HepG2 (cell line): ENCODE measurements around the gene PCSK6. TPM values are rescaled to one million over a fixed set of nuclear protein-coding genes. Genes with fewer than 3 reads are reported as not detected.

Experiments
- CCDC6 ChIP-seq: sonication (generic); formaldehyde crosslinking; IDR thresholded peaks from 2 replicates; pipeline ENCODE4 v1.8.1; 2022; ENCODE audit warnings: mild to moderate bottlenecking, missing genetic modification reagents, moderate library complexity
- FOXJ3 ChIP-seq: sonication (generic); formaldehyde crosslinking; IDR thresholded peaks from 2 replicates; pipeline ENCODE4 v1.4.0; 2020; ENCODE audit warnings: missing genetic modification reagents, mild to moderate bottlenecking, borderline replicate concordance
- FOXP4 ChIP-seq: sonication (generic); formaldehyde crosslinking; IDR thresholded peaks from 2 replicates; pipeline ENCODE4 v1.4.0; 2020; ENCODE audit warnings: missing genetic modification reagents
- GTF2F1 ChIP-seq: fragments of 150-350 bp; IDR thresholded peaks from 2 replicates; pipeline ENCODE4 v1.6.1; 2014; ENCODE audit warnings: low read length
- HDAC2 ChIP-seq: sonication (generic); formaldehyde crosslinking; IDR thresholded peaks from 2 replicates; pipeline ENCODE4 v1.4.0; 2020; ENCODE audit warnings: missing genetic modification reagents
- MAFF ChIP-seq: IDR thresholded peaks from 2 replicates; pipeline ENCODE4 v1.6.1; 2011; ENCODE audit warnings: low read depth, low read length, improper control_type of control experiment
- MEF2D ChIP-seq: sonication (generic); formaldehyde crosslinking; IDR thresholded peaks from 2 replicates; pipeline ENCODE4 v1.5.1; 2020; ENCODE audit warnings: mild to moderate bottlenecking, missing genetic modification reagents
- MXD3 ChIP-seq: IDR thresholded peaks from 2 replicates; pipeline ENCODE4 v1.6.1; 2016; ENCODE audit warnings: mild to moderate bottlenecking, missing biosample characterization, missing genetic modification reagents
- MYPOP ChIP-seq: sonication (generic); formaldehyde crosslinking; IDR thresholded peaks from 2 replicates; pipeline ENCODE4 v1.8.1; 2023; ENCODE audit warnings: mild to moderate bottlenecking, moderate library complexity, missing genetic modification reagents
- NRL ChIP-seq: sonication (generic); formaldehyde crosslinking; IDR thresholded peaks from 2 replicates; pipeline ENCODE4 v1.5.0; 2020; ENCODE audit warnings: missing genetic modification reagents, mild to moderate bottlenecking, moderate library complexity, borderline replicate concordance
- PPARG ChIP-seq: conservative IDR thresholded peaks from 2 replicates; pipeline ENCODE4 v1.6.1; 2016; ENCODE audit warnings: missing biosample characterization, missing genetic modification reagents
- SIN3A ChIP-seq: IDR thresholded peaks from 2 replicates; pipeline ENCODE4 v1.6.1; 2011; ENCODE audit warnings: low read depth, mild to moderate bottlenecking, control low read depth, low read length, borderline replicate concordance
- SYNCRIP ChIP-seq: fragments of 200-400 bp; formaldehyde crosslinking; IDR thresholded peaks from 2 replicates; pipeline ENCODE4 v1.6.1; 2018; ENCODE audit warnings: mild to moderate bottlenecking, low read depth, low read length; ENCODE audit not compliant: insufficient read depth
- TCF7 ChIP-seq: sonication (generic); IDR thresholded peaks from 2 replicates; pipeline ENCODE4 v1.6.1; 2016; ENCODE audit warnings: antibody characterized with exemption, low read depth
- TMF1 ChIP-seq: sonication (generic); formaldehyde crosslinking; IDR thresholded peaks from 2 replicates; pipeline ENCODE4 v1.8.1; 2022; ENCODE audit warnings: low read depth, missing genetic modification reagents
- U2AF1 ChIP-seq: fragments of 200-400 bp; formaldehyde crosslinking; optimal IDR thresholded peaks from 2 replicates; pipeline ENCODE3; 2017; ENCODE audit warnings: mild to moderate bottlenecking, low read depth, low read length
- ZBTB49 ChIP-seq: sonication (generic); formaldehyde crosslinking; IDR thresholded peaks from 2 replicates; pipeline ENCODE4 v1.4.0; 2020; ENCODE audit warnings: missing genetic modification reagents, borderline replicate concordance
- ZFP41 ChIP-seq: sonication (generic); formaldehyde crosslinking; IDR thresholded peaks from 2 replicates; pipeline ENCODE4 v1.4.0; 2020; ENCODE audit warnings: mild to moderate bottlenecking, missing genetic modification reagents, borderline replicate concordance
- ZKSCAN8 ChIP-seq: IDR thresholded peaks from 2 replicates; pipeline ENCODE4 v1.6.1; 2016; ENCODE audit warnings: borderline replicate concordance, missing genetic modification reagents, missing compliant biosample characterization
- ZNF33A ChIP-seq: sonication (generic); formaldehyde crosslinking; IDR thresholded peaks from 2 replicates; pipeline ENCODE4 v1.5.1; 2020; ENCODE audit warnings: missing genetic modification reagents, mild to moderate bottlenecking, moderate library complexity, borderline replicate concordance
- ZNF776 ChIP-seq: sonication (generic); formaldehyde crosslinking; IDR thresholded peaks from 2 replicates; pipeline ENCODE4 v1.4.0; 2020; ENCODE audit warnings: mild to moderate bottlenecking, missing genetic modification reagents
- ZNF800 ChIP-seq: sonication (generic); formaldehyde crosslinking; IDR thresholded peaks from 2 replicates; pipeline ENCODE4 v1.4.0; 2020; ENCODE audit warnings: missing genetic modification reagents
- polyA plus RNA-seq, 8 experiments: library from polyadenylated mRNA; depleted of rRNA in 3 of 8; stranded (reverse) in 7 of 8; unstranded in 1 of 8; fragments of >200 nt; fragmentation: Illumina TruSeq in 4 of 8; extraction: Trizol in 4 of 8; gene quantifications; 2 replicates each; pipeline versions ENCODE4 v1.2.1 to v1.2.3, GENCODE V29; 2011 to 2016; ENCODE audit warnings: low read depth in 4 of 8, missing spikeins in 1 of 8, mixed read lengths in 1 of 8; ENCODE audit not compliant: insufficient read depth in 1 of 8
- total RNA-seq, 5 experiments: library from RNA; depleted of rRNA; stranded (reverse); fragments of >200 nt; fragmentation: Illumina TruSeq; extraction: Trizol; gene quantifications; 2 replicates each; pipeline ENCODE4 v1.2.3, GENCODE V29; 2016; ENCODE audit warnings: low read depth in 1 of 5

The PCSK6 gene
- total and polyA plus RNA-seq, 2 of the 13 experiments (the other 11 are each of a cell fraction or from before 2014, with no cell fraction given): 56.5 to 155 TPM

GRCh38 chr15:101439285-101439919, 50.1 kb downstream of the PCSK6 start (continued):
- peak; percentile 94 for TF ChIP-seq FOXP4 (CRISPR knock-in tag)
- peak; percentile 62 for TF ChIP-seq MAFF
- peak; percentile 95 for TF ChIP-seq MEF2D (CRISPR knock-in tag)
- peak; percentile 87; the same call in 1 of the 2 replicates for TF ChIP-seq SIN3A
- no peak; the same call in 1 of the 2 replicates for TF ChIP-seq GTF2F1
- TF ChIP-seq TCF7: peak; percentile 84
- no peak for TF ChIP-seq SYNCRIP
- TF ChIP-seq NRL (CRISPR knock-in tag): peak; percentile 1; the same call in 1 of the 2 replicates
- peak; percentile 99 for TF ChIP-seq HDAC2 (CRISPR knock-in tag)
- no peak for TF ChIP-seq ZNF776
- no peak for TF ChIP-seq TMF1 (CRISPR knock-in tag)
- peak; percentile 71; the same call in 1 of the 2 replicates for TF ChIP-seq CCDC6
- TF ChIP-seq ZBTB49 (CRISPR knock-in tag): no peak
- peak; percentile 78 for TF ChIP-seq MXD3 (CRISPR knock-in tag)
- peak; percentile 81; the same call in 1 of the 2 replicates for TF ChIP-seq MYPOP (CRISPR knock-in tag)
- TF ChIP-seq ZNF33A (CRISPR knock-in tag): peak; percentile 88; the same call in 1 of the 2 replicates
- TF ChIP-seq PPARG (CRISPR knock-in tag): peak; percentile 93
- peak; percentile 98 for TF ChIP-seq FOXJ3
- 0 out of 2 replicates have a peak, but pooled peaks have one; percentile 47 for TF ChIP-seq ZNF800 (CRISPR knock-in tag)
- no peak for TF ChIP-seq U2AF1
- TF ChIP-seq ZKSCAN8: peak; percentile 85
- no peak for TF ChIP-seq ZFP41
